GM12878 (cell line): ENCODE data around the gene ATP6V0C. TPM values are rescaled to one million over a fixed set of nuclear protein-coding genes. Genes with fewer than 3 reads are reported as not detected.

Experiments
- ATAC-seq: fragments of 200-7000 bp; cut with Tn5 transposase; 3 replicates; pipeline ENCODE4 v1.9.1; 2020; ENCODE audit warnings: mild to moderate bottlenecking, moderate library complexity
- BruUV-seq: library from RNA; stranded (reverse); fragments of 400-500 nt; replicated peaks from 2 replicates; lab custom pipeline; 2021; lab: Mats Ljungman, UMichigan
- CTCF ChIA-PET: fragments of 300-600 bp; sonication (Branson Sonifier 250); formaldehyde crosslinking; extraction: SDS; loops from one replicate; lab custom pipeline; 2021; ENCODE audit warnings: inconsistent platforms; lab: Yijun Ruan, JAX
- POLR2A ChIA-PET: fragments of 350-600 bp; formaldehyde crosslinking; extraction: SDS; loops from one replicate; lab custom pipeline; 2021; ENCODE audit warnings: inconsistent platforms; lab: Charles Lee
- RAD21 ChIA-PET: fragments of 300-600 bp; sonication (Branson Sonifier 250); formaldehyde crosslinking; loops from one replicate; lab custom pipeline; 2023; ENCODE audit warnings: antibody characterized with exemption; ENCODE audit not compliant: unreplicated experiment; lab: Charles Lee
- SMC1A ChIA-PET: fragments of 300-600 bp; sonication (Branson Sonifier 250); formaldehyde crosslinking; loops from one replicate; lab custom pipeline; 2023; ENCODE audit not compliant: unreplicated experiment, uncharacterized antibody; lab: Charles Lee
- DNase-seq: peaks from one replicate; pipeline ENCODE4 v3.0.0-alpha.2; 2011; ENCODE audit warnings: low read depth, low spot score
- FAIRE-seq: peaks from 3 replicates; lab custom pipeline; 2011; peaks lifted over from hg19 to GRCh38; lab: Jason Lieb, UNC
- H2AFZ ChIP-seq: 2 replicates; pipeline ENCODE4 v1.6.0; 2011; ENCODE audit warnings: low read depth, low read length, control low read depth; ENCODE audit not compliant: control insufficient read depth
- H3K27ac ChIP-seq: 2 replicates; pipeline ENCODE4 v1.5.1; 2011; ENCODE audit warnings: control low read depth; ENCODE audit not compliant: control insufficient read depth, insufficient read depth
- H3K27me3 ChIP-seq, 2 experiments: replicated peaks in 1 of 2; 2 replicates each; pipeline versions ENCODE4 v1.6.0 to v1.6.1; 2011; ENCODE audit warnings: low read length in 1 of 2; ENCODE audit not compliant: control insufficient read depth in 2 of 2, insufficient read depth in 2 of 2
- H3K36me3 ChIP-seq, 2 experiments: 2 replicates each; pipeline ENCODE4 v1.5.1; 2011; ENCODE audit warnings: low read length in 1 of 2; ENCODE audit not compliant: control insufficient read depth in 2 of 2, insufficient read depth in 2 of 2
- H3K4me1 ChIP-seq: 2 replicates; pipeline ENCODE4 v1.6.1; 2011; ENCODE audit warnings: mild to moderate bottlenecking, low read length, moderate library complexity, mixed read lengths; ENCODE audit not compliant: control insufficient read depth, insufficient read depth
- H3K4me2 ChIP-seq: 2 replicates; pipeline ENCODE4 v1.6.0; 2011; ENCODE audit warnings: control low read depth; ENCODE audit not compliant: control insufficient read depth, insufficient read depth
- H3K4me3 ChIP-seq: fragments of 200-600 bp; sonication (generic); 2 replicates; pipeline ENCODE4 v1.5.1; 2016
- H3K79me2 ChIP-seq: 2 replicates; pipeline ENCODE4 v1.6.0; 2011; ENCODE audit warnings: low read length; ENCODE audit not compliant: control insufficient read depth, insufficient read depth
- H3K9ac ChIP-seq: 2 replicates; pipeline ENCODE4 v1.8.0; 2011; ENCODE audit warnings: low read length, control low read depth, mixed read lengths; ENCODE audit not compliant: control insufficient read depth, insufficient read depth
- H3K9me3 ChIP-seq: replicated peaks from 3 replicates; pipeline ENCODE4 v1.5.1; 2011; ENCODE audit warnings: mild to moderate bottlenecking, low read length; ENCODE audit not compliant: control insufficient read depth, insufficient read depth
- H4K20me1 ChIP-seq: 2 replicates; pipeline ENCODE4 v1.6.0; 2011; ENCODE audit not compliant: control insufficient read depth, insufficient read depth
- ATF7 ChIP-seq: fragments of 450-650 bp; IDR thresholded peaks from 2 replicates; pipeline ENCODE4 v1.6.1; 2016; ENCODE audit warnings: low read depth, mild to moderate bottlenecking
- RUNX3 ChIP-seq: IDR thresholded peaks from 2 replicates; pipeline ENCODE4 v1.6.1; 2012; ENCODE audit warnings: low read length, inconsistent platforms
- WGBS: methylation state at CpG from one replicate; pipeline ENCODE4 v1.1.6; 2016; ENCODE audit warnings: low lambda C conversion rate; ENCODE audit not compliant: insufficient replicate concordance, insufficient coverage; ENCODE audit errors: missing lambda C conversion rate; 5-methylcytosine and 5-hydroxymethylcytosine counted together
- in situ Hi-C: fragments of 300-500 bp; cut with MboI; formaldehyde crosslinking; loops from 9 replicates; pipeline ENCODE4 v1.14.3; 2018; ENCODE audit warnings: mixed read lengths
- intact Hi-C: fragments of 100-400 bp; cut with micrococcal nuclease; formaldehyde crosslinking; loops from one replicate; pipeline ENCODE4 v1.14.2; 2022; ENCODE audit not compliant: unreplicated experiment
- polyA plus RNA-seq, 11 experiments: library from polyadenylated mRNA; depleted of rRNA in 4 of 11; unstranded in 6 of 11; stranded (reverse) in 5 of 11; fragments of >200 nt; fragmentation: Nextera tagmentation in 4 of 11; fragmentation: Illumina TruSeq in 1 of 11; extraction: Ambion mirVana in 4 of 11; extraction: Trizol in 1 of 11; gene quantifications; 1 replicate in 1 of 11; 2 replicates in 10 of 11; pipeline versions ENCODE4 v1.2.1 to v1.2.3, GENCODE V29; 2011 to 2016; ENCODE audit warnings: inconsistent platforms in 2 of 11, missing spikeins in 2 of 11, low read depth in 1 of 11
- total RNA-seq, 4 experiments: library from RNA; depleted of rRNA in 3 of 4; stranded (reverse); fragments of >200 nt in 3 of 4; fragmentation: Illumina TruSeq in 1 of 4; extraction: Trizol in 1 of 4; gene quantifications; 2 replicates each; pipeline versions ENCODE4 v1.2.1 to v1.2.3, GENCODE V29; 2013 to 2021
- TF ChIP-seq, protein P1 (sequence below): IDR thresholded peaks from 2 replicates; pipeline ENCODE4 v1.6.1; 2011; ENCODE audit warnings: borderline replicate concordance, low read depth, mild to moderate bottlenecking, moderate library complexity, low read length; ENCODE audit not compliant: insufficient read depth, poor library complexity, severe bottlenecking
- TF ChIP-seq, protein P2 (sequence below), 3 experiments: IDR thresholded peaks in 2 of 3; conservative IDR thresholded peaks in 1 of 3; 2 replicates each; pipeline ENCODE4 v1.5.1; 2011; ENCODE audit warnings: low read depth in 3 of 3, low read length in 3 of 3, mild to moderate bottlenecking in 3 of 3, control low read depth in 2 of 3, moderate library complexity in 2 of 3, inconsistent platforms in 1 of 3, mixed read lengths in 1 of 3; ENCODE audit not compliant: control insufficient read depth in 2 of 3, insufficient read depth in 1 of 3; ENCODE audit errors: extremely low read depth in 1 of 3
- TF ChIP-seq, protein P3 (sequence below): fragments of 450-650 bp; IDR thresholded peaks from 2 replicates; pipeline ENCODE4 v1.6.1; 2016; ENCODE audit warnings: mild to moderate bottlenecking

ATP6V0C gene
- total and polyA plus RNA-seq, 10 of the 15 experiments (the other 5 are each of a cell fraction or from before 2014, with no cell fraction given), result 2.4 to 135 (median 18.4) TPM

DNA sequence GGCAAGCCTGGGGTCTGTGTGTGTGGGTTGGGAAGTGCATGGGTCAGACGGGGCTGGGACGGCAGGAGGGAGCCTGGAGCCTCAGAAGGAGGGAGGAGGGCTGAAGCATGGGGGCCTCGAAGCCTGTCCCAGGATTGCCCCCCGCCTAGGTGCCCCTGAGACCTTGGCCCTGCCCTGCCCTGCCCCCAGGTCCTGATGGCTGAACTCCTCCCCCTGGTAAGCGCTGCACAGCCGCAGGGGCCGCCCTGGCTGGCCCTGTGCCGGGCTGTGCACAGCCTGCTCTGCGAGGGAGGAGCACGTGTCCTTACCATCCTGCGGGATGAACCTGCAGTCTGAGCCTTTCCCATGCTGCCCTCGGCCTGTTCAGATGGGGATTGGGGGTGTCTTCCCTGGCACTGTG, 49.4 kb upstream of the ATP6V0C start (continued):
- TF ChIP-seq, protein P1, sequence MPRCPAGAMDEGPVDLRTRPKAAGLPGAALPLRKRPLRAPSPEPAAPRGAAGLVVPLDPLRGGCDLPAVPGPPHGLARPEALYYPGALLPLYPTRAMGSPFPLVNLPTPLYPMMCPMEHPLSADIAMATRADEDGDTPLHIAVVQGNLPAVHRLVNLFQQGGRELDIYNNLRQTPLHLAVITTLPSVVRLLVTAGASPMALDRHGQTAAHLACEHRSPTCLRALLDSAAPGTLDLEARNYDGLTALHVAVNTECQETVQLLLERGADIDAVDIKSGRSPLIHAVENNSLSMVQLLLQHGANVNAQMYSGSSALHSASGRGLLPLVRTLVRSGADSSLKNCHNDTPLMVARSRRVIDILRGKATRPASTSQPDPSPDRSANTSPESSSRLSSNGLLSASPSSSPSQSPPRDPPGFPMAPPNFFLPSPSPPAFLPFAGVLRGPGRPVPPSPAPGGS, result no peak
- no peak for TF ChIP-seq ATF7

DNA sequence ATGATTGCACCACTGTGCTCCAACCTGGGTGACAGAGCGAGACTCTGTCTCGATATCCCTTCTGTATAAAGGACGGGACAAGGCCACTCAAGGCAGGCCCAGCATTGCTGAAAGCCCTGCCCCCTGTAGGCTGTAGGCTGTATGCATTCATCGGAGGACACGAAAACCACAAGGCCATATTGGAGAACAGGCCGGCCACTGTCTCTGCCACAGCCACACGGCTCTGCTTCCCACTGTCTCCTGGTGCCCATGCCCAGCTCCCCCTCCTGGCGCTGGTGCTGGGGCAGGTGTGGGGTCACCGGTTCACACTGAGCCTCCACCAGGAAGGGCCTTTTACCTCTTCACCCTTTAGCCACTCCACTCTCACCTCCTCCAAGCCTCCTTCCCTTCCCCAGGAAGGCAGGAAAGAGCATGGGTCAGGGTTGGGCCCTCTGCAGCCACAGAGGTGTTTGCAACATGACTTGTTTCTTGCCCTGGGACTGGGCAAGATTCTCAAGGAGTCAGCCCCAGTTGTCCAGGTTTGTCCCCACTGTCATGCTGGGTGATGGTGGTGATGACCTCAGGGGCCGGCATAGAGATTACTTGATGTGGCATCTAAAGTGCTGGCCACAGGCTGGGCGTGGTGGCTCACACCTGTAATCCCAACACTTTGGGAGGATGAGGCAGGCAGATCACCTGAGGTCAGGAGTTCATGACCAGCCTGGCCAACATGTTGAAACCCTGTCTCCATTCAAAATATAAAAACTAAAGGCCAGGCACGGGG, 47.9 kb upstream of the ATP6V0C start:
- TF ChIP-seq, protein P2, sequence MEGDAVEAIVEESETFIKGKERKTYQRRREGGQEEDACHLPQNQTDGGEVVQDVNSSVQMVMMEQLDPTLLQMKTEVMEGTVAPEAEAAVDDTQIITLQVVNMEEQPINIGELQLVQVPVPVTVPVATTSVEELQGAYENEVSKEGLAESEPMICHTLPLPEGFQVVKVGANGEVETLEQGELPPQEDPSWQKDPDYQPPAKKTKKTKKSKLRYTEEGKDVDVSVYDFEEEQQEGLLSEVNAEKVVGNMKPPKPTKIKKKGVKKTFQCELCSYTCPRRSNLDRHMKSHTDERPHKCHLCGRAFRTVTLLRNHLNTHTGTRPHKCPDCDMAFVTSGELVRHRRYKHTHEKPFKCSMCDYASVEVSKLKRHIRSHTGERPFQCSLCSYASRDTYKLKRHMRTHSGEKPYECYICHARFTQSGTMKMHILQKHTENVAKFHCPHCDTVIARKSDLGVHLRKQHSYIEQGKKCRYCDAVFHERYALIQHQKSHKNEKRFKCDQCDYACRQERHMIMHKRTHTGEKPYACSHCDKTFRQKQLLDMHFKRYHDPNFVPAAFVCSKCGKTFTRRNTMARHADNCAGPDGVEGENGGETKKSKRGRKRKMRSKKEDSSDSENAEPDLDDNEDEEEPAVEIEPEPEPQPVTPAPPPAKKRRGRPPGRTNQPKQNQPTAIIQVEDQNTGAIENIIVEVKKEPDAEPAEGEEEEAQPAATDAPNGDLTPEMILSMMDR (IDR thresholded peaks at IDR 0.05 in 2 of 3, conservative IDR thresholded peaks at IDR 0.05 in 1 of 3; ENCODE audit: control insufficient read depth in 2 of 3, extremely low read depth in 1 of 3, insufficient read depth in 1 of 3, low read depth in 3 of 3, low read length in 3 of 3), result peak; percentile 16 to 33 (median 29); a peak in 3 of 6 replicates
- TF ChIP-seq, protein P3, sequence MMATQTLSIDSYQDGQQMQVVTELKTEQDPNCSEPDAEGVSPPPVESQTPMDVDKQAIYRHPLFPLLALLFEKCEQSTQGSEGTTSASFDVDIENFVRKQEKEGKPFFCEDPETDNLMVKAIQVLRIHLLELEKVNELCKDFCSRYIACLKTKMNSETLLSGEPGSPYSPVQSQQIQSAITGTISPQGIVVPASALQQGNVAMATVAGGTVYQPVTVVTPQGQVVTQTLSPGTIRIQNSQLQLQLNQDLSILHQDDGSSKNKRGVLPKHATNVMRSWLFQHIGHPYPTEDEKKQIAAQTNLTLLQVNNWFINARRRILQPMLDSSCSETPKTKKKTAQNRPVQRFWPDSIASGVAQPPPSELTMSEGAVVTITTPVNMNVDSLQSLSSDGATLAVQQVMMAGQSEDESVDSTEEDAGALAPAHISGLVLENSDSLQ, result no peak
- TF ChIP-seq RUNX3, result 0 out of 2 replicates have a peak, but pooled peaks have one; percentile 21
- DNase-seq (no peak), FAIRE-seq (no peak), ATAC-seq (no peak)
- H3K27ac ChIP-seq, result no peak overlapping the region
- in situ Hi-C loops, result no loop called here
- SMC1A ChIA-PET, result no interaction called here
- no peaks in the 10 kb centered on the region; a peak in 1 of 4 replicates for H3K36me3 ChIP-seq
- H3K27me3 ChIP-seq, result peaks cover 0 to 2% of the 10 kb centered on the region in 2 experiments; a peak in 1 of 4 replicates
- intact Hi-C loops, result loop anchor here (5.0 kb wide), 1 partner anchor 41 kb away; no protein-coding TSS in a partner anchor
- WGBS, result 89% methylated on average over 12 of the region's 12 CpGs
- POLR2A ChIA-PET, result no interaction called here
- no peaks in the 10 kb centered on the region for H4K20me1 ChIP-seq
- H3K4me1 ChIP-seq, result peaks cover 9% of the 10 kb centered on the region
- H3K4me3 ChIP-seq, result no peak overlapping the region
- no peak overlapping the region for H3K4me2 ChIP-seq
- H3K79me2 ChIP-seq, result peaks cover 1% of the 10 kb centered on the region; the same call in 1 of the 2 replicates
- CTCF ChIA-PET, result no interaction called here
- no peak overlapping the region for H2AFZ ChIP-seq
- BruUV-seq, result no TSS peak
- RAD21 ChIA-PET, result no interaction called here
- H3K9ac ChIP-seq, result no peak overlapping the region
- no peaks in the 10 kb centered on the region for H3K9me3 ChIP-seq
